Ovary (tissue), 3 donors: ENCODE measurements around the gene PHACTR1.

ENCODE experiments used
- CTCF ChIP-seq, 3 donors: fragments of 450-650 bp in 2 of 3; fragments of 200-600 bp in 1 of 3; IDR thresholded peaks; one replicate each; pipeline versions ENCODE4 v1.5.1 to v1.8.0; 2016 to 2022; ENCODE audit warnings: antibody characterized with exemption in 3 of 3, mild to moderate bottlenecking in 1 of 3
- EP300 ChIP-seq: sonication (generic); formaldehyde crosslinking; IDR thresholded peaks from one replicate; pipeline ENCODE4 v1.6.1; 2017; ENCODE audit warnings: antibody characterized with exemption
- POLR2A ChIP-seq: fragments of 450-650 bp; IDR thresholded peaks from one replicate; pipeline ENCODE4 v1.6.1; 2017; ENCODE audit warnings: antibody characterized with exemption, mild to moderate bottlenecking, moderate library complexity
- donor health status: DM: no; HTN: no; CAD: no.

- TF ChIP-seq CTCF (IDR thresholded peaks at IDR 0.05) (no peak), EP300 (no peak), POLR2A (no peak)
These were observed 418.6 kb downstream of the PHACTR1 start for GRCh38 chr6:13135152-13135551.
